ENCODE results near the gene THBS3. TPM values are rescaled to one million over a fixed set of nuclear protein-coding genes. Genes with fewer than 3 reads are reported as not detected.
"Not testable (repeated sequence)": the region's sequence is repeated elsewhere in the genome, so short reads cannot be mapped to it uniquely, and the experiment has no call there.

The THBS3 gene
- total RNA-seq, 1 donor from 2014 or later = 8.3 TPM

GRCh38 chr1:155173478-155174323, 34.0 kb downstream of the THBS3 start, which contains the start of gene TRIM46:
Gene TRIM46, plus strand, starts transcription at chr1:155173849. Its CDS starts 118 bp downstream, at chr1:155173967.
- DNase-seq = peak; percentile 69

GRCh38 chr1:155172732-155173477, 34.8 kb downstream of the THBS3 start, which contains the start of gene KRTCAP2:
Gene KRTCAP2, minus strand, starts transcription at chr1:155173304. Its CDS starts 80 bp downstream, at chr1:155173224.
- DNase-seq = peak; percentile 91

- no peak for DNase-seq
Observed at GRCh38 chr1:155171836-155172731, 35.6 kb downstream of the THBS3 start.

- no peak for DNase-seq
Observed at GRCh38 chr1:155170806-155171205, 36.9 kb downstream of the THBS3 start.

- DNase-seq = no peak
Observed at GRCh38 chr1:155170101-155170785, 37.5 kb downstream of the THBS3 start.

- DNase-seq = no peak
Observed at GRCh38 chr1:155169541-155169940, 38.2 kb downstream of the THBS3 start.

- DNase-seq = no peak
Observed at GRCh38 chr1:155168456-155169210, 39.1 kb downstream of the THBS3 start.

- DNase-seq = not testable (repeated sequence)
Observed at GRCh38 chr1:155168105-155168445, 39.6 kb downstream of the THBS3 start.

- peak; percentile 85 for DNase-seq
Observed at GRCh38 chr1:155167166-155168104, 40.3 kb downstream of the THBS3 start.

GRCh38 chr1:155166471-155167165, 41.1 kb downstream of the THBS3 start:
- no peak for DNase-seq

GRCh38 chr1:155166051-155166470, 41.6 kb downstream of the THBS3 start:
- DNase-seq = no peak

- DNase-seq = not testable (repeated sequence)
Observed at GRCh38 chr1:155164625-155165024, 43.1 kb downstream of the THBS3 start.

GRCh38 chr1:155163785-155164184, 43.9 kb downstream of the THBS3 start:
- not testable (repeated sequence) for DNase-seq

GRCh38 chr1:155162631-155163030, 45.1 kb downstream of the THBS3 start:
- DNase-seq = not testable (repeated sequence)

- no peak for DNase-seq
Observed at GRCh38 chr1:155160128-155160527, 47.6 kb downstream of the THBS3 start.

- no peak for DNase-seq
Observed at GRCh38 chr1:155158991-155159390, 48.7 kb downstream of the THBS3 start.

GRCh38 chr1:155155996-155156643, 51.6 kb downstream of the THBS3 start:
- DNase-seq = not testable (repeated sequence)

Measured in occipital lobe (tissue), 2 donors.